ENCODE data around the gene PLEKHG4B.

- no peak for TF ChIP-seq POLR2A (IDR thresholded peaks at IDR 0.05)
- no peak for TF ChIP-seq CTCF (IDR thresholded peaks at IDR 0.05)
Observed at GRCh38 chr5:194603-195209, 102.7 kb downstream of the PLEKHG4B start.

Measured in thyroid gland (tissue), 4 donors.